SU-DHL-6 (cell line): ENCODE measurements around the gene CCK.

Experiments
- H2AFZ ChIP-seq: fragments of 200-600 bp; sonication (generic); 2 replicates; pipeline ENCODE4 v1.6.1; 2014; ENCODE audit warnings: low read depth, mild to moderate bottlenecking, moderate library complexity, mixed read lengths, antibody characterized with exemption, low read length; ENCODE audit not compliant: severe bottlenecking
- H3F3A ChIP-seq: fragments of 200-600 bp; shearing (Covaris generic); 2 replicates; pipeline ENCODE4 v1.6.0; 2016; ENCODE audit warnings: antibody characterized with exemption, mild to moderate bottlenecking; ENCODE audit not compliant: insufficient read depth
- H3K27ac ChIP-seq: fragments of 200-600 bp; sonication (generic); 2 replicates; pipeline ENCODE4 v1.5.1; 2016; ENCODE audit warnings: low read depth, mild to moderate bottlenecking, low read length, moderate library complexity, mixed read lengths
- H3K27me3 ChIP-seq: fragments of 200-600 bp; sonication (generic), shearing (Covaris generic); 2 replicates; pipeline ENCODE4 v1.6.0; 2014; ENCODE audit warnings: mild to moderate bottlenecking, low read length
- H3K36me3 ChIP-seq: fragments of 200-600 bp; sonication (generic); 2 replicates; pipeline ENCODE4 v1.6.1; 2014; ENCODE audit warnings: mild to moderate bottlenecking, low read length, mixed read lengths
- H3K4me2 ChIP-seq: fragments of 300-600, 200-600 bp; shearing (Covaris generic), sonication (generic); 2 replicates; pipeline ENCODE4 v1.6.0; 2014; ENCODE audit warnings: low read length, low read depth, mild to moderate bottlenecking; ENCODE audit not compliant: poor library complexity, severe bottlenecking
- H3K4me3 ChIP-seq: fragments of 200-600 bp; sonication (generic); 2 replicates; pipeline ENCODE4 v1.5.1; 2014; ENCODE audit warnings: antibody characterized with exemption, low read length, mild to moderate bottlenecking, mixed read lengths; ENCODE audit not compliant: insufficient read depth, poor library complexity, severe bottlenecking
- H3K79me2 ChIP-seq: fragments of 200-600 bp; sonication (generic); 2 replicates; pipeline ENCODE4 v1.6.1; 2014; ENCODE audit warnings: mild to moderate bottlenecking, low read length, moderate library complexity; ENCODE audit not compliant: insufficient read depth
- H3K9ac ChIP-seq: fragments of 200-600 bp; sonication (generic); 2 replicates; pipeline ENCODE4 v1.7.0; 2014; ENCODE audit warnings: mild to moderate bottlenecking, low read length
- H3K9me2 ChIP-seq: fragments of 200-600 bp; sonication (generic); replicated peaks from 2 replicates; pipeline ENCODE4 v1.6.1; 2014; ENCODE audit warnings: low read length; ENCODE audit not compliant: insufficient read depth
- H3K9me3 ChIP-seq: fragments of 200-600 bp; sonication (generic); 2 replicates; pipeline ENCODE4 v1.6.1; 2014; ENCODE audit warnings: low read length, mixed read lengths; ENCODE audit not compliant: insufficient read depth
- H4K20me1 ChIP-seq: fragments of 200-600 bp; sonication (generic); 2 replicates; pipeline ENCODE4 v1.6.1; 2014; ENCODE audit warnings: low read depth, mild to moderate bottlenecking, antibody characterized with exemption, low read length, moderate library complexity, mixed read lengths
- CTCF ChIP-seq: fragments of 200-600 bp; sonication (generic); IDR thresholded peaks from one replicate; pipeline ENCODE4 v1.5.1; 2017; ENCODE audit warnings: antibody characterized with exemption, mild to moderate bottlenecking, low read length, moderate library complexity; ENCODE audit not compliant: insufficient read depth, poor library complexity, severe bottlenecking
- EZH2phosphoT487 ChIP-seq: fragments of 200-600 bp; sonication (generic), shearing (Covaris generic); conservative IDR thresholded peaks from 2 replicates; pipeline ENCODE4 v1.6.1; 2018; ENCODE audit warnings: mild to moderate bottlenecking, antibody characterized with exemption, low read length, moderate library complexity, mixed read lengths

CCK gene

GRCh38 chr3:42269647-42270046 lies 3.7 kb upstream of the CCK start:
- Histone ChIP-seq H3K9ac (no peak overlapping the region), H3K9me3 (no peaks in the 10 kb centered on the region), H3K79me2 (no peaks in the 10 kb centered on the region), H3K4me2 (no peak overlapping the region), H2AFZ (no peak overlapping the region), H3K27ac (no peak overlapping the region), H3K27me3 (no peaks in the 10 kb centered on the region), H3K9me2 (no peaks in the 10 kb centered on the region), H3K36me3 (no peaks in the 10 kb centered on the region), H3K4me3 (no peak overlapping the region), H3F3A (no peaks in the 10 kb centered on the region), H4K20me1 (no peaks in the 10 kb centered on the region)
- TF ChIP-seq CTCF (no peak), EZH2phosphoT487 (no peak)

- Histone ChIP-seq H3K9me2 (no peaks in the 10 kb centered on the region), H3K4me3 (no peak overlapping the region), H3K79me2 (no peaks in the 10 kb centered on the region), H3K27me3 (no peaks in the 10 kb centered on the region), H3F3A (no peaks in the 10 kb centered on the region), H3K9me3 (no peaks in the 10 kb centered on the region), H4K20me1 (no peaks in the 10 kb centered on the region), H3K36me3 (no peaks in the 10 kb centered on the region), H3K4me2 (no peak overlapping the region), H2AFZ (no peak overlapping the region), H3K9ac (no peak overlapping the region), H3K27ac (no peak overlapping the region)
- TF ChIP-seq EZH2phosphoT487 (no peak), CTCF (no peak)
These were observed 1.9 kb upstream of the CCK start for GRCh38 chr3:42267878-42268277.

GRCh38 chr3:42265059-42265991 lies 660 bp downstream of the CCK start:
- H3K27ac ChIP-seq = no peak overlapping the region
- H3K9me2 ChIP-seq = no peaks in the 10 kb centered on the region
- H3K4me2 ChIP-seq = no peak overlapping the region
- H3K9me3 ChIP-seq = no peaks in the 10 kb centered on the region
- no peak overlapping the region for H2AFZ ChIP-seq
- no peaks in the 10 kb centered on the region for H3K79me2 ChIP-seq
- H3K9ac ChIP-seq = no peak overlapping the region
- TF ChIP-seq EZH2phosphoT487 = no peak
- no peak for TF ChIP-seq CTCF
- H3K4me3 ChIP-seq = no peak overlapping the region
- no peaks in the 10 kb centered on the region for H3F3A ChIP-seq
- H3K36me3 ChIP-seq = no peaks in the 10 kb centered on the region
- H3K27me3 ChIP-seq = no peaks in the 10 kb centered on the region
- no peaks in the 10 kb centered on the region for H4K20me1 ChIP-seq
